ENCODE results near the gene STING1. TPM values are rescaled to one million over a fixed set of nuclear protein-coding genes. Genes with fewer than 3 reads are reported as not detected.
A peak's percentile ranks its signal among the peaks of the same experiment; 100 is the strongest.

Gene STING1
- total RNA-seq, 1 experiment from 2014 or later: 0.48 TPM

DNA sequence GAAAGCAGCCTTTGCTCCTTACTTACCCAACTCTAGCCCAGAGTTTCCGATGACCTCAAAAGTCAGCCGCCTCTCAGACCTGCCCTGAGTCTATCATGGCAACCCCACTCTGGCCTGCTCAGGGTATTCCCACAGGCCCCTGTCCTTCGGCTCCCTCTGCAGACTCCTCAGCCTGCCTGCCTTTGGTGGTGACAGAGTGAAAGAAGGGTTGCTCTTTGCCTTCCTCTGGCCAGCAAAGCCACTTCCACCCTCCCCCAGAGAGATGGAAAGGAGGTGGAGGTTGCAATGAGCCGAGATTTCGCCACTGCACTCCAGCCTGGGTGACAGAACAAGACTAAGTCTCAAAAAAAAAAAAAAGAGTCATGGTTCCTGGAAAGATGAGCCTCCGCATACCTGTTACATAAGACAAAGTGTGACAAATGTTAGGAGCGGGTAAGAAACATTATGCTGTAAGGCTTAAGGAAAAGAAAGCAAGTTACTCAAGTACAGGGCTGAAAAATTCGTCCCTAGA, 14.1 kb downstream of the STING1 start:
- H4K20me1 ChIP-seq (ENCODE audit: control insufficient read depth, insufficient read depth, insufficient read length): no peaks in the 10 kb centered on the region
- WGBS (ENCODE audit: extremely low coverage, insufficient read length, low lambda C conversion rate): no CpG with 5 or more reads among the region's 8 CpGs
- H3K9ac ChIP-seq (ENCODE audit: extremely low read depth, insufficient read length, low read length): no peak overlapping the region
- no peak overlapping the region for H4K5ac ChIP-seq (ENCODE audit: insufficient read length, low read depth, low read length)
- H2AK5ac ChIP-seq (ENCODE audit: insufficient read length, low read length): no peak overlapping the region
- H2BK120ac ChIP-seq (ENCODE audit: low read depth, low read length, poor library complexity, severe bottlenecking): no peak overlapping the region
- no peaks in the 10 kb centered on the region for H3K27me3 ChIP-seq (ENCODE audit: insufficient read depth, low read length)
- H3K4me2 ChIP-seq (ENCODE audit: insufficient read depth, insufficient read length, low read length): no peak overlapping the region
- H3T11ph ChIP-seq (ENCODE audit: low read length): no peak overlapping the region
- no peak overlapping the region for H2BK5ac ChIP-seq (ENCODE audit: insufficient read length, low read length)
- peaks cover 3% of the 10 kb centered on the region; the same call in 1 of the 2 replicates for H3K4me1 ChIP-seq (ENCODE audit: insufficient read depth, low read length)
- H3K27ac ChIP-seq (ENCODE audit: insufficient read length, low read depth, low read length): no peak overlapping the region
- no peaks in the 10 kb centered on the region; a peak in 1 of 5 replicates for H3K9me3 Mint-ChIP-seq
- no peak overlapping the region for H4K8ac ChIP-seq (replicated peaks; ENCODE audit: insufficient read length, low read depth, low read length)
- peaks cover 5% of the 10 kb centered on the region for H3K27me3 Mint-ChIP-seq (ENCODE audit: low read depth)
- H3K23me2 ChIP-seq (ENCODE audit: insufficient read length, low read depth, low read length, poor library complexity, severe bottlenecking): no peaks in the 10 kb centered on the region
- H3K36me3 Mint-ChIP-seq (ENCODE audit: insufficient read depth in 1 of 3, low read depth in 3 of 3): no peaks in the 10 kb centered on the region
- H3K18ac ChIP-seq (ENCODE audit: insufficient read length, low read depth, low read length): no peak overlapping the region
- no peak overlapping the region for H2BK12ac ChIP-seq (ENCODE audit: insufficient read length, low read depth, low read length)
- H3K4me3 Mint-ChIP-seq: no peak overlapping the region
- H3K9me3 ChIP-seq (ENCODE audit: control insufficient read depth, low read depth, low read length): no peaks in the 10 kb centered on the region
- H3K14ac ChIP-seq (ENCODE audit: insufficient read depth, low read length): no peak overlapping the region
- no peak overlapping the region for H2AFZ ChIP-seq (ENCODE audit: low read length)
- H3K23ac ChIP-seq (ENCODE audit: insufficient read length, low read depth, low read length): no peak overlapping the region
- H2BK20ac ChIP-seq (ENCODE audit: low read depth, low read length, poor library complexity, severe bottlenecking): no peak overlapping the region
- TF ChIP-seq CTCF (conservative IDR thresholded peaks at IDR 0.05): peak; percentile 30; the same call in 1 of the 3 replicates
- H3K79me1 ChIP-seq (ENCODE audit: insufficient read depth, low read depth, low read length, poor library complexity, severe bottlenecking): no peaks in the 10 kb centered on the region
- no peaks in the 10 kb centered on the region for H3K79me2 ChIP-seq (ENCODE audit: insufficient read depth, low read length)
- no peak overlapping the region for H4K91ac ChIP-seq (ENCODE audit: insufficient read length, low read depth, low read length)
- no peak overlapping the region for H2BK15ac ChIP-seq (ENCODE audit: low read depth, low read length)
- H3K4ac ChIP-seq (ENCODE audit: low read depth, low read length): no peak overlapping the region
- H3K4me1 Mint-ChIP-seq: peaks cover 31 to 45% of the 10 kb centered on the region in 2 experiments
- H3K56ac ChIP-seq (ENCODE audit: insufficient read length, low read depth, low read length): no peak overlapping the region
- H3K27ac Mint-ChIP-seq: peak overlapping the region in 2 of 3 experiments; percentile 39 to 92; a peak in 3 of 7 replicates
- peak; percentile 65 for DNase-seq

Data from H9 (cell line).